ENCODE data around the gene CFAP53.

- no peak for TF ChIP-seq CTCF (IDR thresholded peaks at IDR 0.05; ENCODE audit: insufficient read depth, low read length, poor library complexity, severe bottlenecking)
- TF ChIP-seq EZH2phosphoT487 (conservative IDR thresholded peaks at IDR 0.05; ENCODE audit: low read length) = no peak
Measured at GRCh38 chr18:50232419-50232818, 33.9 kb downstream of the CFAP53 start.

Data from SU-DHL-6 (cell line).